CD4-positive, alpha-beta T cell (primary cell): ENCODE data around the gene LETM1. TPM values are rescaled to one million over a fixed set of nuclear protein-coding genes. Genes with fewer than 3 reads are reported as not detected.

Experiments used
- ATAC-seq: fragments of 200-7000 bp; cut with Tn5 transposase; one replicate; pipeline ENCODE4 v1.10.0; 2022; ENCODE audit warnings: mild to moderate bottlenecking; ENCODE audit not compliant: poor library complexity
- CTCF ChIA-PET: fragments of 350-600 bp; sonication (Branson Sonifier 250); formaldehyde crosslinking; loops from one replicate; lab custom pipeline; 2021; ENCODE audit warnings: antibody characterized with exemption, inconsistent platforms; lab: Charles Lee
- POLR2A ChIA-PET: fragments of 350-600 bp; sonication (Branson Sonifier 250); formaldehyde crosslinking; loops from one replicate; lab custom pipeline; 2021; ENCODE audit warnings: antibody characterized with exemption, inconsistent platforms; lab: Charles Lee
- DNase-seq, 14 experiments: peaks; one replicate each; pipeline ENCODE4 v3.0.0-alpha.2; 2013 to 2020; ENCODE audit warnings: mixed read lengths in 2 of 14
- H3K27ac ChIP-seq, 2 donors: one replicate each; pipeline versions ENCODE4 v1.5.1 to v1.7.0; 2013; ENCODE audit warnings: low read length in 2 of 2, low read depth in 1 of 2, mild to moderate bottlenecking in 1 of 2
- H3K27me3 ChIP-seq, 2 experiments: 1 replicate in 1 of 2; 2 replicates in 1 of 2; pipeline versions ENCODE4 v1.6.1 to v1.7.0; 2013; ENCODE audit warnings: low read length in 2 of 2, control low read depth in 1 of 2, mild to moderate bottlenecking in 1 of 2, moderate library complexity in 1 of 2; ENCODE audit not compliant: insufficient read depth in 2 of 2, control insufficient read depth in 1 of 2
- H3K36me3 ChIP-seq: one replicate; pipeline ENCODE4 v1.6.1; 2013; ENCODE audit warnings: low read length, control low read depth; ENCODE audit not compliant: insufficient read depth
- H3K4me1 ChIP-seq: one replicate; pipeline ENCODE4 v1.6.1; 2013; ENCODE audit warnings: low read length, control low read depth; ENCODE audit not compliant: insufficient read depth
- H3K4me3 ChIP-seq: one replicate; pipeline ENCODE4 v1.5.1; 2013; ENCODE audit warnings: mild to moderate bottlenecking, low read length, moderate library complexity
- H3K9me3 ChIP-seq, 2 experiments: 1 replicate in 1 of 2; 2 replicates in 1 of 2; pipeline versions ENCODE4 v1.6.1 to v1.7.0; 2013; ENCODE audit warnings: low read length in 2 of 2, mild to moderate bottlenecking in 2 of 2, control low read depth in 1 of 2, moderate library complexity in 1 of 2; ENCODE audit not compliant: control insufficient read depth in 1 of 2, insufficient read depth in 1 of 2
- H3K27ac Mint-ChIP-seq: one replicate; pipeline ENCODE4 v1.8.0; 2020; ENCODE audit warnings: mixed read lengths
- H3K27me3 Mint-ChIP-seq: one replicate; pipeline ENCODE4 v1.8.0; 2021; ENCODE audit warnings: mixed read lengths
- H3K36me3 Mint-ChIP-seq: one replicate; pipeline ENCODE4 v1.8.0; 2021; ENCODE audit warnings: low read depth, mixed read lengths
- H3K4me1 Mint-ChIP-seq: one replicate; pipeline ENCODE4 v1.8.0; 2021; ENCODE audit warnings: low read depth, mixed read lengths
- H3K4me3 Mint-ChIP-seq: one replicate; pipeline ENCODE4 v1.8.0; 2020; ENCODE audit warnings: mild to moderate bottlenecking, mixed read lengths
- H3K9me3 Mint-ChIP-seq: one replicate; pipeline ENCODE4 v1.8.0; 2020; ENCODE audit warnings: mixed read lengths
- CTCF ChIP-seq: fragments of 200-600 bp; IDR thresholded peaks from one replicate; pipeline ENCODE4 v1.8.0; 2022; ENCODE audit warnings: antibody characterized with exemption, mild to moderate bottlenecking
- intact Hi-C, 2 experiments: fragments of 100-400 bp; cut with DNase I in 1 of 2; cut with micrococcal nuclease in 1 of 2; formaldehyde crosslinking; loops; one replicate each; pipeline versions ENCODE4 v1.15.1 to v1.9.0; 2023 to 2025; cut with DNase I, micrococcal nuclease
- polyA plus RNA-seq, 2 donors: library from polyadenylated mRNA; unstranded; fragments of 120-200 nt; gene quantifications; one replicate each; pipeline ENCODE4 v1.2.1, GENCODE V29; 2013
- total RNA-seq, 174 experiments: library from RNA in 2 of 174; stranded (reverse) in 2 of 174; gene quantifications; one replicate each; pipeline ENCODE4 v1.2.3 and lab custom pipeline; 2021 to 2026

Gene LETM1
- 10 to 100 TPM; 21.2 to 25.2 TPM for total RNA-seq
- 17.1 TPM for polyA plus RNA-seq (2013, experiment 1 of 2)
- polyA plus RNA-seq (2013, experiment 2 of 2) = 21.9 TPM
- total RNA-seq (lab: John Stamatoyannopoulos, UW) = 45.7 to 282 (median 92.0) reads per million in 172 experiments

GRCh38 chr4:1856071-1856942 is at the start of gene LETM1:
LETM1 (minus strand) TSS chr4:1856156; CDS start chr4:1855950, 206 bp downstream.
- Histone ChIP-seq H3K27ac (peak within 1 kb of the TSS in 1 of 2 donors; percentile 5), H3K27me3 (no peaks in the 10 kb centered on the region), H3K4me1 (peaks cover 31% of the 10 kb centered on the region), H3K4me3 (peak within 1 kb of the TSS; percentile 75), H3K9me3 (no peaks in the 10 kb centered on the region), H3K36me3 (peaks cover 2% of the 10 kb centered on the region)
- Mint-ChIP-seq H3K4me3 (peak within 1 kb of the TSS; percentile 94), H3K27me3 (no peaks in the 10 kb centered on the region), H3K9me3 (no peaks in the 10 kb centered on the region), H3K4me1 (peaks cover 39% of the 10 kb centered on the region), H3K27ac (peak within 1 kb of the TSS; percentile 76), H3K36me3 (peaks cover 5% of the 10 kb centered on the region)
- no peak for TF ChIP-seq CTCF
- DNase-seq (peak; percentile 81 to 97 (median 91)), ATAC-seq (peak; percentile 97)
- ChIA-PET POLR2A (interaction anchor here (0.9 to 3.6 kb wide), 10 partner anchors 10 to 1106 kb away, joined by 3 to 62 read pairs (median 3); partner anchors contain the start of genes NSD2, SLBP, TACC3 and TMEM129), CTCF (interaction anchor here (0.7 to 1.4 kb wide), 4 partner anchors 14 to 163 kb away, joined by 3 to 5 read pairs (median 4); partner anchors contain the start of genes NSD2 and SLBP)
- intact Hi-C loops = loop anchor here (1.0 to 10.0 kb wide), 11 partner anchors 14 to 1218 kb away; partner anchors contain the start of genes CFAP99 (in 1 of the 2), FAM53A (in 1 of the 2), GAK (in 1 of the 2) and HTT (in 1 of the 2)

GRCh38 chr4:1904042-1904441 is 48.1 kb upstream of the LETM1 start:
- ATAC-seq = no peak
- no peaks in the 10 kb centered on the region for H3K9me3 Mint-ChIP-seq
- Histone ChIP-seq H3K27me3 (no peaks in the 10 kb centered on the region), H3K36me3 (peaks cover 44% of the 10 kb centered on the region), H3K9me3 (no peaks in the 10 kb centered on the region), H3K27ac (no peak overlapping the region), H3K4me3 (no peak overlapping the region), H3K4me1 (peaks cover 9% of the 10 kb centered on the region)
- TF ChIP-seq CTCF = no peak
- H3K4me3 Mint-ChIP-seq = no peak overlapping the region
- intact Hi-C loops = no loop called here
- no peak for DNase-seq
- H3K27ac Mint-ChIP-seq = no peak overlapping the region
- H3K4me1 Mint-ChIP-seq = peaks cover 15% of the 10 kb centered on the region
- H3K27me3 Mint-ChIP-seq = no peaks in the 10 kb centered on the region
- peaks cover 78% of the 10 kb centered on the region for H3K36me3 Mint-ChIP-seq
- ChIA-PET CTCF (no interaction called here), POLR2A (no interaction called here)

- Mint-ChIP-seq H3K9me3 (no peaks in the 10 kb centered on the region), H3K4me3 (no peak overlapping the region), H3K27ac (no peak overlapping the region), H3K4me1 (peaks cover 13% of the 10 kb centered on the region), H3K27me3 (no peaks in the 10 kb centered on the region), H3K36me3 (peaks cover 72% of the 10 kb centered on the region)
- Histone ChIP-seq H3K36me3 (peaks cover 44% of the 10 kb centered on the region), H3K9me3 (no peaks in the 10 kb centered on the region), H3K4me3 (no peak overlapping the region), H3K27ac (no peak overlapping the region), H3K27me3 (no peaks in the 10 kb centered on the region), H3K4me1 (peaks cover 12% of the 10 kb centered on the region)
- CTCF ChIA-PET = no interaction called here
- TF ChIP-seq CTCF = no peak
- POLR2A ChIA-PET = no interaction called here
- ATAC-seq (no peak), DNase-seq (no peak)
- intact Hi-C loops = no loop called here
These were observed 47.1 kb upstream of the LETM1 start for GRCh38 chr4:1903035-1903434.
